GM12891 (cell line): ENCODE measurements around the gene KLRF1.

Source experiments
- DNase-seq: peaks from one replicate; pipeline ENCODE4 v3.0.0; 2011; ENCODE audit warnings: low spot score; ENCODE audit not compliant: insufficient read length
- FAIRE-seq: peaks from 2 replicates; lab custom pipeline; 2011; peaks lifted over from hg19 to GRCh38; lab: Jason Lieb, UNC
- PAX5 ChIP-seq: IDR thresholded peaks from 2 replicates; pipeline ENCODE4 v1.6.1; 2011; ENCODE audit warnings: low read length, moderate library complexity, mild to moderate bottlenecking; ENCODE audit not compliant: insufficient read depth, severe bottlenecking
- POLR2A ChIP-seq: IDR thresholded peaks from 2 replicates; pipeline ENCODE4 v1.6.1; 2011; ENCODE audit warnings: low read depth, low read length, control low read depth
- POLR2AphosphoS5 ChIP-seq: IDR thresholded peaks from 2 replicates; pipeline ENCODE4 v1.6.1; 2011; ENCODE audit warnings: low read depth, low read length, control low read depth
- POU2F2 ChIP-seq: IDR thresholded peaks from 2 replicates; pipeline ENCODE4 v1.6.1; 2011; ENCODE audit warnings: low read depth, mild to moderate bottlenecking, control low read depth, low read length, moderate library complexity
- SPI1 ChIP-seq: IDR thresholded peaks from 2 replicates; pipeline ENCODE4 v1.6.1; 2011; ENCODE audit warnings: low read depth, low read length, control low read depth
- TAF1 ChIP-seq: IDR thresholded peaks from 2 replicates; pipeline ENCODE4 v1.6.1; 2011; ENCODE audit warnings: low read depth, low read length, control low read depth

The KLRF1 gene

DNA sequence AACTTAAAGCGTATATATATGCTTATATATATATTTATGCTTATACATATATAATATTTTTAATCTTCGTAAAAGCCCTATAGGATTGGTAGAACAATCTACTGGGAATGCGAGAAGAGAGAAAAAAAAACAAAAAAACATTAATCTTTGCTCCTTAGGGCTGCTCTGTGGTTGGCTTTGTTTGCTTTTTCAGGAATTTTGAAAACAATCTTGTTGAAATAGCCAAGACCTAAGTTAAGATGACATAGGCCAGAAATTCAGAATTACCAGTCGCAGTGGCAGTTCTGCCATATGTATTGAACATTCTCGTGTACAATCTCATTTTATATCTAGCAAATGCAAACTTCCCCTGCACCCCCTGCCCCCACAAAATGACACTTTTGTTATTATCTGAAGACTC lies 54.7 kb downstream of the KLRF1 start:
- DNase-seq (no peak), FAIRE-seq (no peak)
- TF ChIP-seq POU2F2, result no peak
- no peak for TF ChIP-seq SPI1
- no peak for TF ChIP-seq POLR2A
- TF ChIP-seq POLR2AphosphoS5, result no peak
- no peak for TF ChIP-seq TAF1
- no peak for TF ChIP-seq PAX5

DNA sequence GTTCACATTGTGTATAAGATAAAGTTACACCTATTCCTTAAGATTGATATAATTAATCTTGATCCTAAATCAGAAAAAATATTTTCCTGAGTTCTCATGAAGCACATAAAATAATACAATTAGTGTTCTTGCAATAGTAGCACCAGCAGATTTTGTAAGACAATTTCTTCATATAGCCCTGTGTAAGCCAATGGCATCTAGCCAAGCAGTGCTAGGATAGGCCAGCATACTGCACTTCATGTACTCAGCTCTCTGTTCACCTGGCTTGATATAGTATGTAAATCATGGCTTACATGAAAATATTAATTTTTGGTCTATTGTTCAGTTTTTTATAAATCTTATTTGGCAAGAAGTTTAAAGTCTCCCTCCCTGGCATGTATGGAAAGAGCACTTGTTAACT lies 55.9 kb downstream of the KLRF1 start:
- DNase-seq, result no peak
- TF ChIP-seq TAF1 (no peak), POU2F2 (no peak)
- no peak for FAIRE-seq

DNA sequence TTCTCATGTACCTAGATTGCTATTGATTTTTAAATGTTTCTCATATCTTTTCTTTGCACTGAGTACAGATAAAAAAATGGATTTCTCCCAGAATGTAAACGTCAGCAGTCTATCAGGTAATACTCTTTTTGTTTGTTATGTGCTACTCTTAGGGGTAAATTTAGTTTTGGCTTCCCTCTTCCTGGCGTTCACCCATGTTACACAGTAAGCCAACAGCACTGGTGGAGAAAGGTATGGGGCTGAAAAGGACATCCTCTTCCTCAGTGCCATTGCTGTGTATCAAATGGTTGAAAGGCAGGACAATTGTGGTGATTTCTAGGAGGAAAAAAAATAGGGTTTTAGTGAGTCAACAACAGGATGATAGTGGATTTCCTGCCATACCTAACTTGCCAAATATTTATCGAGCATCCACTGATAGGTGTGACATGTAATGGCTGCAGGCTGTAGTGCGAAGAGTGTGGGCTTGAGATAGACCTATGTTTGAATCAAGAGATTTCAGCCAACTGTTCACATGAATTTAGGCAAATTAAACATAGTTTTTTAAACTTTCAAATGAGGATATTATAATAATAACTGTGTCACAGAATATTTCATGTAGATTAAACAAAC lies 61.5 kb downstream of the KLRF1 start:
- TF ChIP-seq POU2F2 (no peak), POLR2AphosphoS5 (no peak), TAF1 (no peak), SPI1 (no peak), POLR2A (no peak), PAX5 (no peak)
- DNase-seq, result no peak
- FAIRE-seq, result no peak
